IPS-NIHi7 (cell line): Measurements from ENCODE around the gene CISH.

ENCODE experiments used
- DNase-seq: peaks from one replicate; pipeline ENCODE4 v3.0.0; 2012; ENCODE audit warnings: mixed read lengths; ENCODE audit errors: extremely low spot score

The CISH gene, protein sequence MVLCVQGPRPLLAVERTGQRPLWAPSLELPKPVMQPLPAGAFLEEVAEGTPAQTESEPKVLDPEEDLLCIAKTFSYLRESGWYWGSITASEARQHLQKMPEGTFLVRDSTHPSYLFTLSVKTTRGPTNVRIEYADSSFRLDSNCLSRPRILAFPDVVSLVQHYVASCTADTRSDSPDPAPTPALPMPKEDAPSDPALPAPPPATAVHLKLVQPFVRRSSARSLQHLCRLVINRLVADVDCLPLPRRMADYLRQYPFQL

DNA sequence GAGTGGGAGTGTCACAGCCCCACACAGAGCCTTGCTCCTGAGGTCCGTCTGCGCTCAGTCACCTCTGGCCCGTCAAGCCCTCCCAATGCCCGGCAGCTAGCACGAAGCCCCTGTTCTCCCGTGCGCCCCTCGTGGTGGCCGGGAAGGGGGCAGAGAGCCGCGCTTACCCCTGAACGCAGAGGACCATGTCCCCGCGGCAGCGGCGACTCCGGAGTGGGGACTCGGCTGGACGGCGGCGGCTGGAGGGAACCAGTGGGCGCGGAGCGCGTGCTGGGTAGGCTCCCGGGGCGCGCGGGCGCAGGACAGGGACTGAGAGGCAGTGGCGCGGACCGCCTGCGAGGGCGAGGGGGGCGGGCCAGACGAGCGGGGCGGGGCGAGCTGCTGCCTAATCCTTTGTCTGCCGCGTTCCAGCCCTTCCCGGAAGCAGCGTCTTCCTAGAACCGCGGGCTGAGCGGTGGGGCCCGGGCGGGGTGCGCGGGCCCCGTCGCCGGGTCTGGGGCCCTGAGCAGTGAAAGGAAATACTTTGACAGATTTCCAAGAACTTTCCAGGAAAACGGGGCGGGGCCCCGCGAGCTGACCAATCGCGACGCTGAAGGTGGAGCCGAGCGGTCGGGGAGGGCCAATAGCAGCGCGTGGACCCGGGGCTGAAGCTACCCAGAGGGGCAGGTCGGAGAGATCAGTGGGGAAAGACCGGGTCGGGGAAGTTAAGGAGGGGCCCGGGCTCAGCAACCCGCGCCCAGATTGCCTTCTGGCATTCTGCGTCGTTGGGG, at the start of gene CISH:
Gene CISH (minus strand): TSS at position 311 of the 770 bp plus-strand sequence. CDS start 124 bp downstream, at position 187.
- DNase-seq = peak; percentile 96

DNA sequence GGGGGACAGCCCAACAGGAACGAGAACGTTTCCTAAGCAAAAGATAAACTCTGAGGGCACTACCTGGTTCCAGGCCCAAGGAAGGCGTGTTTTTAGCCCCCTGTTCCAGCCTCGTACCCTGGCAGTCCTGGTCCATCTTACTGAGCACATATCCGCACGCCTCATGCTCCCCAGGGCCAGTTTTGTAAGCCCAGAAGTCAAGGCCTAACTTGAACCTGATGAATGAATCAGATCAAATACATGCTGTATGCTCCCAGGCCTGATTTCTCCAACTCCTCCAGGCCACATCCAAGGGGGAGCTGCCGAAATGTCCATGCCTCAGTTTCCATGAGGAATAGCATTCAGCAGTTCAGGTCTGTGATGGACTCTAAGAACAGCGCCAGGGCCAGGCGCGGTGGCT, 48.8 kb upstream of the CISH start:
- no peak for DNase-seq

DNA sequence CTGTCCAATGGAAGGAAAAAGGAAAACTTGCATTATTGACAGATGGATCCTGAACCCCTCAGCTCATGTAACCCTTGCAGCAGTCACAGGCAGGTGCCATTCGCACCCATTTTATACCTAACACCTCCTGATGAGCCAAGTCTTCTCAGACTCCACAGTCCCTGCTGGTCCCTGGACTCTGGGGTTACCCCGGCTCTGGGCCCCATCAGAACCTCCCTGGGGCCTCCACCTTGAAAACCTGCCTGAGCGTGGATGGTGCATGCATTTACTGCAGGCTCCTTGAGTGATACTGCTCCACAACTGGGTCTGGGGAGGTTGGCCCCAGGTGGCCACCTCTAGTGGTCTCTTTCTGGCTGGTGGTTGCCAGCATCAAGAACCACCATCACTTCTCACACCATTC, 47.3 kb upstream of the CISH start:
- DNase-seq = no peak

DNA sequence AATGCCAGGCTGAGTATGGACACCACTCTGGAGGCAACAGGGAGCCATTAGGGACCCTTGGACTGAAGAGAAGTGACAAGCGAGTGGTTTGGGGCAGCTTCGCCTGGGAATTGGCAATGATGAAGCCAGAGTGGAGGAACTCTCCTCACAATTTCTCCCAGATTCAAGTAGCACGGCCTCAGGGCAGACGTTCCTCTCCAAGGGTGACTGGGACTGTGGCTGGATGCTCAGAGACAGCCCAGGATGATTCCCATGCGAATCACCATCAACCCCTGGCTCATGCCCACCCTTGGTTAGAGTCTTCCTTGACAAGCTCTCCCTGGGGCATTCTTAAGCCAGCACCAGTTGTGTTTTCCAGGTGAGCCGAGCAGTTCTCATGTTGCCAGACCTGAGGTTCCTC, 46.8 kb upstream of the CISH start:
- no peak for DNase-seq

DNA sequence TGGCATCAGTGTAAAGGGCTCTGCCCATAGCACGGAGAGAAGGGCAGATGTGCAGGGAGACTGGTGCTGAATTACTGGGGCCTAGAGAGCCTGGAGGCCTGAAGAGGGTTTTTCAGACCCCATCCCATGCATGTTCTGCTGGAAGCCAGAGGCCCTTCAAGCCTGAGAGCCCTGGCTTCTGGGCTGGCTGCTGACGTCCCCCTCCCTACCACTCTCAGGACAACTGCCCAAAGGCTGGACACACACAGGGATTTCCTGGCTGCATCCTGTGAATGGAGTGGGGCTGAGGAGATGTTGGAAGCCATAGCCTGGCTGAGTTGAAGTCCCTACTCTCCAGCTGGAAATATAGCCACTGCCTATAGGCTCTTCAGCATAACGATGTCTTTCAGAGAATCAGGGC, 46.2 kb upstream of the CISH start:
- DNase-seq = no peak

DNA sequence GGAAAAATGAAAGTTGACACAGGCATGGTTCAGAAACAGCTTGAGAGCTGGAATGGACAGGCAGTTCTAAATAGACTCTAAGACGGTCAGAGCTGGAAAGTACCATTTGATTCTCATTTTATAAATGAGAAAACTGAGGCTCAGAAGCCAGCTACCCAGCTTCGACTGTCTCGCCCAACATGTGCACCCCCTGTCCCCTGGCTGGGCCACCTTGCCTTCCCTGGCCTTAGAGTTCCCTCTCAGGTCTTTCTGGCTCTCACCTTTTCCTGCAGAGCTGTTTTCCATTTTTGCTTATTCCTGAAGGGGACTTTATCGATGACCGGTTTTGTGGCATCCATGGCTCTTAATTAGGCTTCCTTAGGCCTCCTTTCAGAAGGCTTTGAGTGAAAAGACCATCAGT, 45.8 kb upstream of the CISH start:
- no peak for DNase-seq

DNA sequence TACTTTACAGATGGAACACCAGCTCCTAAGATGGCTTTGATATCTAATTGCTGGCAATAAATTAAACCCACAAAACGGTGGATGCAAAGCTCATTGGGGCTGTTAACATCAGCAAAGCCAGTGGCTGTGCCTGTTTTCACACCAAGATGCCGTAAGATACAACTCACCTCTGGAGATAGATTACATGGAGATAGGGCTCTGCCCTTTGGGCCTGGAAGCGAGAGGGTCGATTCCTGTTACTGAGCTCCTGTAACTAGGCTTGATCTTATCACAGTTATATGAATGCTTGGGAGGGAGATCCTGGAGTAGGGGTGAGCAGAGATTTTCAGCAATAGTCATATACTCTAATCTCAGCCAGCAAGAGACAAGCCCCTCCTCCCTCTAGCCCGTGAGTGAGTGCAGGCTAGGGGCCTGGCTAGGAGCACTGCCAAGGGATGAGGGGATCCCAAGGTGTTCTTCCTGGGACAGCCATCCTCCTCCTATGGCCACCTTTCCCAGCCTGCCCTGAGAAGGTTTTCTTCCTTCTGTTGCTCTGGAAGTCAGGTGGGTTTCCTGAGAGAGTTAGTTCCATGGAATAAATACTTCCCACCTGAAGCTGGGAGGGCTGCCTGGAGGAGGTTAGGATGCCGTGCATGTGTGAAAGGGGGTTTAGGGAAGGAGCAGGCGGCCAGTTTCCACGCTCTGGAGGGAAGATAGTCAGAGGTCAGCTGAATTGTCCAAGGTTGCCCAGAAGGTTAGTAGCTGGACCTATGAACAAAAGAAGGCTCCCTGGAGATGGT, 45.0 kb upstream of the CISH start:
- no peak for DNase-seq

DNA sequence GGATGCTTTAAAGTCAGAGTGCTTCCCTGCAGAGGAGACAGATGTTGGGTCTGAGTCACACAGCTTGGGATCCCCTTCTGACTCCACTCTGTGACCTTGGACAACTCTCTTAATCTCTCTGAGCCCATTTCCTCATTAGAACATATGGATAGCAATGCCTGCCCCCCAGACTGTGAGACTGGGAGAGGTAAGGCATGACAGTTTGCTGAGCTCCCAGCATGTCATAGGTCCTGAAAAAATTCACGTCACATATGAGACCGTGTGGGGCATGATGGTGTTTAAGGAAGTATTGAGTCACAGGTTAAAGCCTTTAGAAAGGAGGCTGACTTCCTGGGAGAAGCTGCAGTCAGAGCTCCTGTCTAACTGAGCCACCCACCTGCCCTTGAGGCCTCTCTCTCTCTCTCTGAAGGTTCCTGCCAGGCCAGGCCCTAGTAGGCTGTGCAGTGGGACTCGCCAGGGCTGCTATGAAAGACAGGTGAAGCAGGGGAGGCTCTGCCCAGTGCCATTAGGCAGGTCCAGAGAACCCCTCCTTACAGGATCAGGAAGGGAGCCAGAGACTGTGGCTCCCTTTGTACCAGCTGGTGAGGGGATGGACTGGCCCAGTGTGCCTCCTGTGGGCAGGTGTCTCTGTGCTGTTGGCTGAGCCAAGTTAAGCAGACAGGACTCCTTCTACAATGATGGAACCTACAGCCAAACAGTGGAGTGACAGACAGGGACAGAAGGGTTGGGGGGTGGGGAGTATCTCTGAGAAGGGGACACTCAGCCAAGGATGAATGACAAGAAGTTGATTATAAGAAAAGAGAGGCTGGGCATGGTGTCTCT, 43.6 kb upstream of the CISH start:
- DNase-seq = no peak

DNA sequence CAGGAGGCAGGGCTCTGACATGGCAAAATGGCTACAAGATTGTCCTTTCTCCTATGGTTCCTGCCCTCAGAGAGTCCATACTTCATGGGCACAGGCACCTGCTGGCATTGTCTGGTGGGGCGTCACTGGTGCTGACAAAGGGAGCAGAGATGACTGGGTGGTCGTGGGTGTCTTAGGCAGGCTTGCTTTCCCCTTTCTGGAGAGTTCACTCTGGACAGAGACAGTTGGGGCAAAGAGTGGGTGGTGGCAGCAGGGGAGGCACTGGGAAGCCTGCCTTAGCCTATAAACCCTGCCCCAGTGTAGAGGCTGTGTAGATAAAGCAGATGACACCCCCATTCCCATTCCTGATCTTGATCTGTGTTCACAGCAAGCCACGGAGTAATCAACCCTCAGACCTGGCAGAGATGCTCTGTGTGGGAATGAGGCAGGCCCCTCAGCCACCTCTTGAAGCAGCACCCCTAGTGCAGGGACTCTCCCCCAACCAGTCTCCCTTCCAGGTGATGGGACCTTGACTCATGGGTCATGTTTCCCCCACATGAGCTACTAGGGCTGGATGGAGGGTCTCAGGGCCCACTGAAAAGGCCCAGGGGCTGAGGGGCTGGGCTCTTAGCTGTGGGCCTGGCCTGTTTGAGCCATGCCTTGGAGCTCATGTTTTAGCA, 42.5 kb upstream of the CISH start:
- no peak for DNase-seq

DNA sequence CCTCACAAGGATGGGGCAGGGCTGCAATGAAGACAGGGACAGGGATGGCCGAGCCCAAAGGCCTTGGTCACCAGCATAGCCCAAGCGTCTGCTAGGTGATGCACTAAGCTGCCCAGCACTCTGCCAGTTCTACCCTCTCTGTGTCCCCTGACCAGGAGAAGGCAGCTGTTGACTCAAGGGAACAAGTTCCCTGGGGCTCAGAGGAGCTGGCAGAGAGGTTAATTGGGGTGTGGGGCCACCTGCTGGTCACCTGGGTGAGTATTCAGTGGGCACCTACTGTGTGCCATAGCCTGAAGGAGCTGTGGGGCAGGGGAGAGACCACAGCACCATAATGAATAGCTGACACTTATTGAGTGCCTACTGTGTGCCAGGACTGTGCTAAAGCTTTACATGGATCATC, 41.1 kb upstream of the CISH start:
- peak; percentile 76 for DNase-seq

DNA sequence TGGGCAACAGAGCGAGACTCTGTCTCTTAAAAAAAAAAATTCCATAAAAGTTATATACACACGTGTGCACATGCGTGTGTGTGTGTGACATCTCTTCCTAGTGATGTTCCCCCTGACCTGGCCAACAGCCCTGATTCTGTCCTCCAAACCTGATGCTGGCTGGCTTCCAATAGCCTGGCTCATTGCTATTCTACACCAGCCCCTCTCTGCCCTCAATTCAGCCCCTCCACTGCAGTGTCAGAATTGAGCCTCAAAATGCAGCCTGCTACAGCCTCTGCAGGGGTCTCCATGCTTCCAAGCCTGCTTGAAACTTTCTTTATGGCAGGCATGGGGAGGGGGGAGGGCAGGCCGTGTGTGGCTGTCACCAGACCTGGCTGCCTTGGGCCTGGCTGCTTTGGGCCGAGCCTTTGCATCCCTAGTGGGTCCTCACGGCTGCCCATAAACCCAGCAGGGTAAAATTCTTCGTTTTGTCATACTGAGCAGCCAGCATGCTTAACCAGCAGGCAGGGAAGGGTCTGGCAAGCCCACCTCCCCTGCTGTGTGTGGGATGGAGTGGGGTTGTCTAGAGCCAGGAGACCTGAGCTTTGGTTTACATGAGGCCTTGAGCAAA, 40.5 kb upstream of the CISH start:
- peak; percentile 54 for DNase-seq

DNA sequence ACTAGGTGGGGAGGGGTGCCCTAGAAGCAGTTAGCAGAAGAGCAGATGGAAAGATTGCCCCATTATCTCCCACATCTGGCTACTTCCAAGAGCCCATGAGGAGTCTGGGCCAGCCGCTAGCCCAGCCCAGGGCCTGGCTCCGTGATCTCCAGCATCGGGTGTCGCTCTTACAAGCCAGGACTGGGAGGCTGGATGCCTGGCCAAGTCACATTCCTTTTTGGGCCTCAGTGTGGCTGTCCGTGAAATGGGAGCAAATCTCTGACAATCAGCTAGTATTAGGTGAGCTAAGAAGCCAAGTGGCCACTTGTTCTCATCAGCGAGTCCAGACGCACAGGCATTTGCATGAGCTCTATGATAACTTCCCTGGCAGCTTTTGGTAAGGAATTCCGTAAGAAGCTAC, 39.9 kb upstream of the CISH start:
- DNase-seq = no peak

DNA sequence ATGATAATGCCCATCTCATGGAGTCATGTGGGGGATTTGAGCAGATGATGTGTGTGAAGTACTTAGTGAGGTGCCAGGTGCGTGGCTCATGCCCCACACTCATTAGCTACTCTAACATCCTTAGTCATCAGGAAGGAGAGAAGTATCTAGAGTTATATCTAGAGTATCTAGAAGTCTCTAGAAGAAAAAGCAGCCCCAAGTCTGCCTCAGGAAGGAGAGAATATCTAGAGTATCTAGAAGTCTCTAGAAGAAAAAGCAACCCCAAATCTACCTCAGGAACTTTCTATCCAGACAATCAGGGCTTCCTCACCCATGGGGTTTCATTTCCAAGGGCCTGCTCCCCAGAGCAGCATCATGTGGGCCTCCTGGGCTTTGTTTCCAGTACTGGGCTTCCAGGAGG, 38.4 kb upstream of the CISH start:
- DNase-seq = no peak

DNA sequence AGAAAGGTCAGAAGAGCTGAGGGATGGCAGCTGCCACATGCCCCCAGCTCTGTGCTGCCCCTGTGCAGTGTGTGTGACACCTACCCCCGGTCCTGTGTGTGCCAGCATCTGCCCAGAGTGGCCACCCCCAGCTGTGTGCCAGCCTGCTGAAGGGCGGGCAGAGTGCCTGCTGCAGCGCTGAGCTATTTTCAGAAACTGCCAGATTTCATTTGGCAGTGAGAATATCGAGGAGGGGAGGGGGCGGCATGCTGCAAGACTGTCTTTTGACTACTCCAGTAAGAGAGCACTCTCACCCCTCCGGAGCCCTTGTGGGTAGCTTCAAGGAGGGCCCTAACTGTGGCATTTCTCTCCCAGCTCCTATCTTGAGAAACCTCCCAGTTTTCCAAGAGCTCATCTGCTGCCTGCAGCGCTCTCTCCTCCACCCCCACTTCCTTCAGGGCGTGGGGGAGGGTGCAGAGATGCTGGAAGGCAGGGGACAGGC, 37.9 kb upstream of the CISH start:
- no peak for DNase-seq

DNA sequence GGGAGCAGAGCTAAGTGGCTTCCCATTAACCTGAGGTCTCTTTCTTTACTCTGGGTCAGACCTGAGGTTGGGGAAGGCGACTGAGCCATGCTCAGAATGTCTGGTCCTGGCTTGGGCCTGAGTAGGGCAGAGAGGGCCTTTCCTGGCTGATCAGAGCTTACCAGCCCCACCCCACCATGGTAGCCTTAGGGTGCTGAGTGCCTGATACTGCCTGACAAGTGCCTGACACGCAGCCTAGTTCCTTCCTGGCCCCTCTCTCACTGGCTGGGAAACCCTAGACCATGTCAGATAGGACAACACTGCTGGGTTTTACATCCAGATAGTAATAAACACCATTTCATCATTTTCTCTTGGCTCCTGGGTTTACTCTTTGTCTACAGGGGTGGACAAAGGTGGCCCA, 37.4 kb upstream of the CISH start:
- no peak for DNase-seq

DNA sequence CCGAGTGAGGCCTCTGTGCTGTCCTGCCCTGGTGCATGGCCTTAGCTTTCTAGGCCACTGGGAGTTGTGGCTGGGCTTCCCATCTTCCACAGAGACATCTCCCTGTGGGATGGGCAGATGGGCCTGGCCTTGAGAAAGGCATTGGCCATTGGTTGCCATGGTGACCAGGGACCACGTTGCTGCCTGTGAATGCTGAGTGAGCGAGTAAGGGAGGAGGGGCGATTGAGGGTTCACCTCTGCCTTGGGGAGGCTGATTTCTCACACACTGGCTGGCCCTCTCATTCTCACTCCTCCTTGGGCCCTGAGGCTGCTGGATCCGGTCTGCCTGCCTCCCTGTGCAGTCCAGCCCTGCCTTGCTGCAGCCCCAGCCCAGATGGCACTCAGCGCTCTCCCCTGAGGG, 36.7 kb upstream of the CISH start:
- peak; percentile 38 for DNase-seq

DNA sequence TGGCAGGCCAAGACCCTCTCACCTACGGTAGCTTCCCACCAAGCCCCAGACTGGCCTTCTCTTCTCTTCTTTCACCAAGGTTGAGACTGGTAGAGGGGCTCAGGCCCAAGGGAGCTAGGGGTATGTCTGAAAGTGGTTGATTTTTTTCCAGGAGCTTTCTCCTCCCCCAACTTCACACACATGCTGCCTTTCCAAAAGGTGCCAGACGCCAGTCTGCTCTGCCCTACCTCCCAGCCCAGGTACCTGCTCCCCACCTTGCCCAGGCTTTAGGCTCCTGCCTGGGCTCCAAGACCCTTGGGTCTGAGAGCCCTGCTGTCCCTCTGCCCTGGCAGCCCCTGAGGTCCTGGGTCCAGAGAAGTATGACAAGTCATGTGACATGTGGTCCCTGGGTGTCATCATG, 33.8 kb upstream of the CISH start:
- no peak for DNase-seq

DNA sequence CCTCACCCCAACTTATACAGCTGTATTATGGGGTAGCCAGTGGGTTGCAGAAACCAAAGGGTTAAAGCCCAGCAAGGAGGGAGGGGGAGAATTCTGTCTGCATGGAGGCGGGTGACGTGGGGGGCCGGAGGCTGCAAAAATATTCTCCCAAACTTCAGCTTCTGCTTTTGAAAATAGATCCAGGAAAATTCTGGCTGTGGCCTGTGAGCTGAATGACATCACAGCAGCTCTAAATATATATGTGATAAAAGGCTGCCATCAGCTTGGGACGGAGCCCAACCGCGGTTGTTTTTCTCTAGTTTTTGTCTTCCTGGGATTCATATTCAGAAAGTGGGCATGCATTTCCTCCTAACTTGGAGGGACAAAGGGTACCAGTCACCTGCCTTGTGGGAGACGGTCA, 33.0 kb upstream of the CISH start:
- no peak for DNase-seq

DNA sequence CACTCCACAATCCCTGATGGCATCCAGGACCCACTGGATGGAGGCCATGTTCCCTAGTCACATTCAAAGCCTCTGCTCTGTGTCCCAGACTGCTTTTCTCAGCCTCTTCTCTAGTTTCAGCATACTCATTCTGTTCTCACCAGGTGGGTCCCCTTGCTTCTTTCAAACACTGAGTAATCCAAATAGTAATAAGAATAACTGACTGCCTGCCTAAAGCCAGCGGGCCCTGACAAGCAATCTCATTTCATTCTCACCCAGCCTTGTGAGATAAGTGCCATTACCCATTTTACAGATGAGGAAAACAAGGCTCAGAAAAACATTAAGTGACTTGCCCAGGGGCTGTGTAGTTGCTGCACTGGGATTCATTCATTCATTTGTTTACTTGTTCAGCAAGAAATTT, 30.8 kb upstream of the CISH start:
- DNase-seq = no peak

DNA sequence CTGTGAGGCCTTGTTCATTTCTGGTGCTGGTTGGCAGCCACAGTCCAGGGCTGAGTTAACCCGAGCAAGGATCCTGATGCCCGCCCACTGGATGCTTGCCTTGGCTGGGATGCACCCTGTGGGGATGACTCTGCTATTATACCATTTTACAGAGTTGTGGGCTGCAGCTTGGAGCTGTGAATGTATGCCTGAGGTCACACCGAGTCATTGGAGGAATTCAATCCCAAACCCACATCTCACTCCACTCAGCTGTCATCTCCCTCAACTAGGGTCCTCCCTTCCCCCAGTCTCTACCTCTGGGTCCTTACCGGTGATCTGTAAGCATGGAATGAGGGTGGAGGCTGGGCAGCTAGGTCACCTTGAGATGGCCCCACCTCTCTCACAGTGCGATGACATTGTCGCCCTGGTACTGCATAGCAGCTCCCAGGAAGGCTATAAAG, 27.5 kb upstream of the CISH start:
- no peak for DNase-seq

DNA sequence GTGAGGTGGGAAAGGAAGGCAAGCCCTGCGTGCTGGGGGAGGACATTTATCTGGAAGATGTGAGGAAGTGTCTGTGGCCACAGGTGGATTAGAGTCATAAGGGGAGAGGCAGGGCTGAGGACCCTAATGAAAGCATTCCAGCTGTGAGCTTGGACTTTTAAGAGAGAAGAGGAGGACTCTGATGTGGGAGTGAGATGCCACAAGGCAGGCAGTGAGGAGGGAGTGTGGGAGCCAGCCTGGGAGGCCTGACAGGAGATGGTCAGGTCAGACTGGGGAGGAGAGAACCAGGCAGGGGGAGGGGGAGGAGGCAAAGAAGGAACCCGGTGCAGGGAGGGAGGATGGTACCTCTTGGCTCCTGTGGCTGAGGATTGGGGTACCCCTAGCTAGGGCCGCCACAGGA, 26.4 kb upstream of the CISH start:
- DNase-seq = no peak
